GF-D8 (cell line): ENCODE measurements around the gene SHISA6.

Experiments used
- DNase-seq: peaks from one replicate; lab custom pipeline; 2025; lab: John Stamatoyannopoulos, UW

The SHISA6 gene

DNA sequence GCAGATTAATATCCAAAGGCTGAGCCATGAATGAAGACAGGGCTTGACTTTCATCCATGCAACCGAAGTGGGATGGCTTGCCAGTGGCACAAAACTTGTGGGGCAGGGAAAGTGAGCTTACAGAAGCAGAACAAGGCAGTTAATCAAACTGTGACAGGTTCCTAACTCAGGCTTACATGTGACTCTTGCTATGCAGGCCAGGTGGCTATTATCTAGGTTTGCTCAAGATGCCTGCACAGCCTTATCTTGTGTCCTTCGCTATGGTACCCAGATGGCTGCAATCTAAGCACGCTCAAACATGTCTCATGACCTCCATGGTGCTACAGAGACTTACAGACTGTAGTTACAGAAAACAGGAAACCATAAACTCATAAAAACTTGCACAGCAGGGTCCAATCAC, 348.7 kb downstream of the SHISA6 start:
- no peak for DNase-seq

DNA sequence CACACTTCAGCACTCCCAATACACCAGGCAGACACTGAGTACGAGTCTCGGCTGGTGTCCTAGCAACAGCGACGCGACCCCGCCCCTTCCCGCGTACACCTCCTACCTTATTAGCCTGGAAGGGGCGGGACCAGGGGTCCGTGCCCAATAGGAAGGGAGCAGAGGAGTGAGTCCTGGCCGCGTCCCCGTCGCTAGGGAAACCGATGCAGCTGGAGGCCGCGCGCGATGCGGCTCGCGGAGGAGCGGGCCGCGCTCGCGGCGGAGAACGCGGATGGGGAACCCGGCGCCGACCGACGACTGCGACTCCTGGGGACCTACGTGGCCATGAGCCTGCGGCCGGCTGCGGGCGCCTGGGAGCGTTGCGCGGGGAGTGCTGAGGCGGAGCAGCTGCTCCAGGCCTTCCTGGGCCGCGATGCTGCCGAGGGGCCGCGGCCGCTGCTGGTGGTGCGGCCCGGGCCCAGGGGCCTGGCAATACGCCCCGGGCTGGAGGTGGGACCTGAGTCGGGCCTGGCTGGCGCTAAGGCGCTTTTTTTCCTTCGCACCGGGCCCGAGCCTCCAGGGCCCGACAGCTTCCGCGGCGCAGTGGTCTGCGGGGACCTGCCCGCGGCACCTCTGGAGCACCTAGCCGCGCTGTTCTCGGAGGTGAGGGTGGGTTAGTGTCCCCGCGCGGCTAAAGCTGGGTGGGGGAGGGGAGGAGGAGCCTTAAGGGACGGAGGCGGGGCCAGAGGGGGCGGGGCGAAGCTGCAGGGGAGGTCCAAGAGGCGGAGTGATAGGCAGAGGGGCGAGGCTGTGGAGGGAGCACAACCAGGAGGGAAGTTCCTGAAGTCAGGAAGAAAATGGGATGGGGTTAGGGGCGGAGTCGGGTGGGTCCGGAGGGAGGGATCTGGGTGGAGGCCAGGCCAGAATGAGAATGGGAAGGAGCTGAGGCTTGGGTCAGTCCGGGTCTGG, 357.5 kb downstream of the SHISA6 start, which contains the start of gene DNAH9:
TSS of gene DNAH9 (plus strand) at position 197 of the 948 bp plus-strand sequence. CDS start at position 226, 29 bp downstream.
- no peak for DNase-seq

DNA sequence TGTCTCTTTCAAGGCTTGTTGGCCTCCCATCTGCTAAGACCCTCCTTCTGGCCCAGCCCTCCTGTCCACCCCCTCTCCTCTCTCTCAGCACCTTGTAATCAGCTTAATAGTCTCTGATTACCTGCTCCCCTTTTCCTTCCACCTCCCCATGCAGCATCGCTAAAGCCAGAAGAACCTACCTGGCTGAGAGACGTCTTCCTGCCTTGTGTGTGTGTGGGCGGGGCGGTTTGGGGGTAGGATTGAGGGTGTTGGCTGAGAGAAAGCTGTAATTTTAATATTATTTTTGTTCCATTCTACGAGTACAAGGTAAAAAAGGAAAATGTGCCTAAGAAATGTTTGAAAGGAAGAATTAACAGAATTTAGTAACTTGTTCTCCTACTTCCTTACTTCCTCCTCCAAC, 360.6 kb downstream of the SHISA6 start:
- DNase-seq: no peak

DNA sequence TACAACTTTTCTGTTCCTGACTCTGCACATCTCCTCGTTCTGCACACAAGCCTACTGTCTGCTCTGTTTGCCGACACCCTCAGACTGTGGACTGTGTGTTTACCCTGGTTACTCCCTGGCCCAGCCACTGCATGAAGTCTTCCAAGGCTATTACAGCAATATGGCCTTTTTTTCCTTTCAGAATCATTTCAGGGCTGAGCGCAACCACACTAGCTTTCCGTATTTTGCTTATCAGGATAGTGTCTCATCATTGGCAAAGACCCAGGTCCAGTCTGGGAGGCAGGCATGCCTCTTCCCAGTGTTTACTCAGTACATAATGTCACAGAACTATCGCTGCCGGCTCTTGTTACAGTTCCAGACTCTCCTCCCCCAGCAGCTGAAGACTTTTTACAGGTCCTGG, 367.4 kb downstream of the SHISA6 start:
- DNase-seq: no peak

DNA sequence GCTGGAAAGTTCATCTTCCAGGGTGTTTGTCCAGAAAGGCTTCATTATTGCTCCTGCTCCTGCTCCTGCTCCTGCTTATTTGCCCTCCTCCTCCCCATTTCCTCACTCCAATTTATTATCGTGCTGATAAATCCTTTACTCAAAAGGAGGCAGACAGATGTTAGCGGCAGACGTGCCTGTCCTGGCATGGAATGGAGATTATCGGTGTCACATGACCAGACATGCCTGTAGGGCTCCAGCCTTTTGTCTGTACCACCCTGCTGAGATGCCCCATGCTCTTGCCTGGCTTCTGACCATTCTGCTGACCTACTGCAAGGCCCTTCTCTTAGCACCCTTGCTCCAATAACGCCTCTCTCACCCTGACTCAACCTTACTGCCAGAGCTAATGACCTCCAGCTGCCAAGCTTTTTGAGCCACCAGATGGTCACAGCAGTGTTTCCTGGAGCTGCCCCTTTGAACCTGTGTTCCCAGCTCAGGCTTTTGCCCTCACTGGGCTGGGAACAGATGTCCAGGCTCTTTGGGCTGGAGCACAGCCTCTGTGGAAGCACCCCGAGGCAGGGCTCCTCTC, 370.1 kb downstream of the SHISA6 start:
- no peak for DNase-seq

DNA sequence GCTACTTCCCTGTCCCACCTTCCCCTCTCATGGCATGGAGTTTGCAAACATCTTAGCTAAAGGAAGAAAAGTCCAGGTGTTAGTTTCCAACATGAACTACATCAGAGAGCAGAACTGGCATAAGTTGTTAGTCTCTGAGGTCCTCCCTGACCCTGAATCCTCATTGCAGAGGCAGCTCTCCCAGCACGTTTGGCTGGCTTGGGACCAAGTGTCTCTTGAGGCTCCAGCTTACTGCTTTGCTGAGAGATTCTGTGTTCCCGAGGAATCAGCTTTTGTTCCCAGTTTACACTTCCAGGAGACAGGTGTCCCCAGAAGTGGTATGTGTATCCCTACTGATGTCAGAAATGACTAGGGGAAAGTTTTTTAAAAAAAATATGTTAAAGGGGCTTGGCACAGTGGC, 371.9 kb downstream of the SHISA6 start:
- no peak for DNase-seq
